Measurements from ENCODE around the gene ACIN1. TPM values are rescaled to one million over a fixed set of nuclear protein-coding genes. Genes with fewer than 3 reads are reported as not detected.

ACIN1 gene
- total and polyA plus RNA-seq, 9 donors, result 83.3 to 165 (median 135) TPM

DNA sequence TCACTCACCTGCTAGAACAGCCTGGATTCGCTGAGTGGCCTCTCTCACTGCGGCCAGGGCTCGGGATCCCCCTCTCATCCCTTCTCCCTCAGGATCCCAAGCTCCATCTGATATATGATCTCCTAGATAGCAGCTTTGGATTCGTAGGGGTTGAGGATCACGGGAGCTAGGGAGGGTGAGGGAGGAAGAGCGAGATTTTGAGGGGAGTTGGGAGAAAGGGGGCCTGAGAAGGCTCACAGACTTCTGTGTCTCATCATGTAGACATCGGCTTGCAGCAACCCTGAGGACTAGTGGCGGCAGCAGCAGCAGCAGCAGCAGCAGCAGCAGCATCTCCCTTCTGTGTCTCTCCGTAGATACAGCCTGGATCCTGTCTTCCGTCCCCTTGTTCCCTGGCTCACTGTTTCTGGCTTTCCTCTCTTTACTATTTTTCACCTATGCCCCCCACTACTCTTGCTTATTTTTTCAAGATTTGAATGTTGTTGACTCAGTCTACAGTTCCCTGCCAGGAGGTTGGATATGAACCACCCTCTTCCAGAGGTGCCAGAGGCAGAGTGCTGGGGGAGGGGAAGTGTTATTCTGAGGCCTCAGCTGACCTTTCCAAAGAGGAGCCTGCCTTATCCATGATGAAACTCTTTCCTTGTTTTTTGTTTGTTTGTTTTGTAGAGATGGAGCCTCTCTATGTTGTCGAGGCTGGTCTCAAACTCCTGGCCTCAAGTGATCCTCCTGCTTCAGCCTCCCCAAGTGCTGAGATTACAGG, 9.8 kb upstream of the ACIN1 start, which contains the start of gene CIROP:
CIROP (minus strand) TSS at position 399 of the 757 bp plus-strand sequence; CDS start at position 330, 69 bp downstream.
- no peaks in the 10 kb centered on the region for H3K9me3 ChIP-seq
- H3K27me3 ChIP-seq, result no peaks in the 10 kb centered on the region
- H3K27ac ChIP-seq, result no peak within 1 kb of the TSS
- H3K4me3 ChIP-seq, result no peak within 1 kb of the TSS
- intact Hi-C loops (cut with DNase I), result no loop called here
- H3K36me3 ChIP-seq, result no peaks in the 10 kb centered on the region
- TF ChIP-seq POLR2A (IDR thresholded peaks at IDR 0.05) (no peak), EP300 (IDR thresholded peaks at IDR 0.05) (no peak)
- TF ChIP-seq, protein P1, sequence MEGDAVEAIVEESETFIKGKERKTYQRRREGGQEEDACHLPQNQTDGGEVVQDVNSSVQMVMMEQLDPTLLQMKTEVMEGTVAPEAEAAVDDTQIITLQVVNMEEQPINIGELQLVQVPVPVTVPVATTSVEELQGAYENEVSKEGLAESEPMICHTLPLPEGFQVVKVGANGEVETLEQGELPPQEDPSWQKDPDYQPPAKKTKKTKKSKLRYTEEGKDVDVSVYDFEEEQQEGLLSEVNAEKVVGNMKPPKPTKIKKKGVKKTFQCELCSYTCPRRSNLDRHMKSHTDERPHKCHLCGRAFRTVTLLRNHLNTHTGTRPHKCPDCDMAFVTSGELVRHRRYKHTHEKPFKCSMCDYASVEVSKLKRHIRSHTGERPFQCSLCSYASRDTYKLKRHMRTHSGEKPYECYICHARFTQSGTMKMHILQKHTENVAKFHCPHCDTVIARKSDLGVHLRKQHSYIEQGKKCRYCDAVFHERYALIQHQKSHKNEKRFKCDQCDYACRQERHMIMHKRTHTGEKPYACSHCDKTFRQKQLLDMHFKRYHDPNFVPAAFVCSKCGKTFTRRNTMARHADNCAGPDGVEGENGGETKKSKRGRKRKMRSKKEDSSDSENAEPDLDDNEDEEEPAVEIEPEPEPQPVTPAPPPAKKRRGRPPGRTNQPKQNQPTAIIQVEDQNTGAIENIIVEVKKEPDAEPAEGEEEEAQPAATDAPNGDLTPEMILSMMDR (IDR thresholded peaks at IDR 0.05), result no peak
- no peak for DNase-seq
- no peaks in the 10 kb centered on the region for H3K4me1 ChIP-seq (ENCODE audit: insufficient read depth)
- 58 to 65% (median 61%) methylated on average over 11 of the region's 11 CpGs for WGBS, 3 donors

DNA sequence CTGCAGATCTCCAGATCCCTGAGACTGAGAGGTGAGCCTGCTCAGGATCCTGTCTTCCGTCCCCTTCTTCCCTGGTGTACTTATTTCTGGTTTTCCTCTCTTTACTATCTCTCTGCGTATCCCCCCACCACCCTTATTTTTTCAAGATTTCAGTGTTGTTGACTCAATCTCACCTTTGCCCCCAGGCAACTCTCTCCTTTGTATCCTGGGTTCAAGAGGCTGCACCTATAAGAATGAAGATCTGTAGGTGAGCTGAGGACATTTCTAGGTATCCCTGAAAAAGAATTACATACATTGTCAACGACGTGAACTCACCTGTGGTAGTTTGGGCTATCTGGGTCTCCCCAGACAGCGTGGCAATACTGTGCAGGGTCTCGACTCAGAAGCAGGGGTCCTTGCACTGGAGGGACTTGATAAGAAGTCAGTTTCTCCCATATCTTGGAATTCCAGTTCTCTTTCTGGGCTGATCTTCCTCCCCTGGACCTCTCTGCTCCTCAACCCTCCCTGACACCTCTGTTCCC, 9.2 kb upstream of the ACIN1 start:
- Histone ChIP-seq H3K4me3 (no peak overlapping the region), H3K9me3 (no peaks in the 10 kb centered on the region), H3K27me3 (no peaks in the 10 kb centered on the region), H3K36me3 (no peaks in the 10 kb centered on the region), H3K4me1 (ENCODE audit: insufficient read depth) (no peaks in the 10 kb centered on the region), H3K27ac (no peak overlapping the region)
- no peak for DNase-seq
- TF ChIP-seq EP300 (IDR thresholded peaks at IDR 0.05), result no peak
- TF ChIP-seq POLR2A (IDR thresholded peaks at IDR 0.05), result no peak
- TF ChIP-seq, protein P1 (IDR thresholded peaks at IDR 0.05), result no peak
- intact Hi-C loops (cut with DNase I), result no loop called here
- 78 to 82% (median 79%) methylated on average over 6 of the region's 6 CpGs for WGBS, 3 donors

DNA sequence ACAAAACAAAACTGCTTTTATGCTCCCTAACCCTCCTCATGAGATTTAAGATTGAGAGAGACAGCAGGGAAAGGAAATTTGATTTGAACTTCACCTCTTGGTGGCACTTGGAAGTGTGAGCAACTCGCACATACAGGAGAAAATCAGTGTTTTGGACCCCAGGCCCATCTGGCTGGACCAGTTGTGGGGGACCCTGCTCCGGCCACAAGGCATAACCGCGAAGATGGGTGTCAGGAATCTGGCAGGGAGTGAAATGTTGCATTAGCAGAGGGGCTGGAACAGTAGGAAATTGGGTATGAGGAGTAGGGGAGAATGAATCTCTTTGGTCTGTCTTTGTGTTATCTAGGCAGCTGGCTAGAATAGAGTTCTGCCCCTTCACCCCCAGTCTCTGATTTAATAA, 8.6 kb upstream of the ACIN1 start:
- no peak overlapping the region for H3K4me3 ChIP-seq
- 63 to 84% (median 68%) methylated on average over 4 of the region's 4 CpGs for WGBS, 3 donors
- no peaks in the 10 kb centered on the region for H3K27me3 ChIP-seq
- H3K4me1 ChIP-seq (ENCODE audit: insufficient read depth), result no peaks in the 10 kb centered on the region
- TF ChIP-seq POLR2A (IDR thresholded peaks at IDR 0.05) (no peak), EP300 (IDR thresholded peaks at IDR 0.05) (no peak)
- TF ChIP-seq, protein P1 (IDR thresholded peaks at IDR 0.05), result no peak
- H3K36me3 ChIP-seq, result no peaks in the 10 kb centered on the region
- DNase-seq, result no peak
- intact Hi-C loops (cut with DNase I), result no loop called here
- no peak overlapping the region for H3K27ac ChIP-seq
- H3K9me3 ChIP-seq, result no peaks in the 10 kb centered on the region

DNA sequence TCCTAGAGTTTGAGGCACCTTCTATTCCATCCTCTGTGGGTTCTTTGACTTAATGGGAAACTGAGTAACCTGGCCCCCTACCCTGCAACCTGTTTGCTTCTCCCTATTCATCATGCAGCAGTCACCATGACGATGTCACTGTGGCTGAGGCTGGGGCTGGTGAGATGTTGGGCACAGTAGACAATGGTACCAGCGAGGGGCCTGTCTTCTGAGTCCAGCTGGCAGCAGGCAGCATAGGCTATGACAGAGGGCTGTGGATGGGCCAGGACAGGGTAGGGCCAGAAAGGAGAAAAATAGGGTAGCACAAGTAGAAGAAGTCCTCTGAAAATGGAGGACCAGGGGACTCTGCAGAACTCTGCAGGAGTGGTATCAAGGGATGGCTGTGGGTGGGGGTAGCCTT, 7.9 kb upstream of the ACIN1 start:
- no peaks in the 10 kb centered on the region for H3K4me1 ChIP-seq (ENCODE audit: insufficient read depth)
- H3K36me3 ChIP-seq, result no peaks in the 10 kb centered on the region
- no peaks in the 10 kb centered on the region for H3K9me3 ChIP-seq
- TF ChIP-seq POLR2A (IDR thresholded peaks at IDR 0.05), result no peak
- DNase-seq, result no peak
- H3K27me3 ChIP-seq, result no peaks in the 10 kb centered on the region
- WGBS, 3 donors, result 92 to 95% (median 92%) methylated on average over 2 of the region's 2 CpGs
- H3K27ac ChIP-seq, result no peak overlapping the region
- no peak overlapping the region for H3K4me3 ChIP-seq
- intact Hi-C loops (cut with DNase I), result no loop called here

DNA sequence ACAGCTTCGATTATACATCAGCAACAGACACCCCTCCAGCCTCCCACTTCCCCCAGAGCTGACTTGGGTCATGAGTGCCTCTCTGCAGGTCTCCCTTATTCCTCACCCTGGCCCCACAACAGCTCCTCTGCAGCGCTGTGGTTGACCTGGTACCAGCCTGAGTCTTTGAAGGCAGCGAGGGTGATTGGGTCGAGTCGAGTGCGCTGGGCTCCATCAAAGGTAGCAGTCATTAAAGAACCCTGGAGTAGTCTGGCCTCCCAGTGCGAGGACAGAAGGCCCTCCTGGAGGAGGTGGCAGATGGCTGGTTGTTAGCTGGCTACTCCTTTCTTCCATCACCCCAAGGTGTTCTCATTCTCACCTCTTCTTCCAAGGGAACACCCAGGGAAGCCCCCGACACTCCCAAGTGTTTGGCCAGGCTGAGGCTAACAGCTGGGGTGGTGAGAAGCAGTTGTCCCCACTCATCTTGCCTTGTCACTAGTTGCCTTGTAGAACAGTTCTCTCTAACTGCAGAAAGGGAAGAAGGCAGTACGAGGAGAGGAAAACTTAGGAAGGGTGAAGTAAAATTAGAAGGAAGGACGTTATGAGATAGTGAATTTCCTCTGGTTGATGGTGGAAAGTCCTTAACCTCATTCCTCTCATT, 7.2 kb upstream of the ACIN1 start:
- H3K4me3 ChIP-seq, result no peak overlapping the region
- no peaks in the 10 kb centered on the region for H3K4me1 ChIP-seq (ENCODE audit: insufficient read depth)
- no peaks in the 10 kb centered on the region for H3K9me3 ChIP-seq
- H3K27ac ChIP-seq, result no peak overlapping the region
- DNase-seq, result no peak
- no peaks in the 10 kb centered on the region for H3K27me3 ChIP-seq
- TF ChIP-seq POLR2A (IDR thresholded peaks at IDR 0.05), result no peak
- TF ChIP-seq, protein P1 (IDR thresholded peaks at IDR 0.05), result no peak
- no peak for TF ChIP-seq EP300 (IDR thresholded peaks at IDR 0.05)
- 39 to 48% (median 39%) methylated on average over 10 of the region's 10 CpGs for WGBS, 3 donors
- H3K36me3 ChIP-seq, result no peaks in the 10 kb centered on the region
- intact Hi-C loops (cut with DNase I), result no loop called here

Data from ovary (tissue), 9 donors.